SK-N-MC (cell line): ENCODE measurements around the gene CACNA2D2.

Source experiments
- EZH2 ChIP-seq: fragments of 200-600 bp; sonication (generic); IDR thresholded peaks from one replicate; pipeline ENCODE4 v1.6.1; 2017; ENCODE audit warnings: antibody characterized with exemption
- POLR2AphosphoS5 ChIP-seq: IDR thresholded peaks from 2 replicates; pipeline ENCODE4 v1.6.1; 2012; ENCODE audit warnings: mild to moderate bottlenecking, low read depth, low read length, borderline replicate concordance

DNA sequence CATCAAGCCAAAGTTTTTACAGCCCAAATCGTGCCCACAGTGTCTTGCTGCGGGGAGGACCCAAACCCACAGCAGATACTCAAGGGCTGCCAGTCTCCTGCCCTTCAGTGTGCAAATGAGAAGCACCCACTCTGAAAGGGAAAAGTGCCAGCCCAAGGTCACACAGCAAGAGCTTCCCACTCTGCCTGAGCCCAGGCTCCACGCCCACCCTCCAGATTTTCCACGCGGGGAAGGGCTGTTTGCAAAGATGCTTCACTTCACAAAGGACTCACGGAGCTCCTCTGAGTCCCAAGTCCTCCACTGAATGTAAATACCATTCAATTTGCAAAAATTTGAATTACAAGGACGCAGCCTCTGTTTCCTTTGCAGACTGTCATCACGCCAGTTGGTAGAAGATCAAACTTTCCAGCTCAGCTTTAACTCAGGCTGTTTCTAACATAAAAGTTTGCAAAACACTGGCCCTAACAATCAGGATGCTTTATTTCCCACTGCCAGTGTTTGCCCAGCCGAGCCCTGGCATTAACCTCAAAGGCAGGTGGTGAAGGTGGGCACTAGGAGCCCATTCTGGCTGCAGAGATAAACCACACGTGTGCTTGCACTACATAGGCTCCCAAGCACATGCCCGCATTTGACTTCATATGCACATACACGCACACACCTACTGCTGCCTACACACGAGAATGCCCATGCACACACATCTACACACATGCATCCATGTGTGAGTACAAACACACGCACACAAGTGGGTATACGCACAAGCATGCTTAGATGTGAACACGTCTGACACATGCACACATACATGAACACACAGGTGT, 7.6 kb downstream of the CACNA2D2 start:
- TF ChIP-seq EZH2 (no peak), POLR2AphosphoS5 (no peak)
